Gastroesophageal sphincter (tissue), 3 donors: Measurements from ENCODE around the gene MSH3.

ENCODE experiments used
- CTCF ChIP-seq, 4 experiments: fragments of 200-600 bp in 2 of 4; fragments of 450-650 bp in 2 of 4; sonication (generic) in 1 of 4; IDR thresholded peaks; one replicate each; pipeline ENCODE4 v1.5.1; 2017 to 2019; ENCODE audit warnings: antibody characterized with exemption in 4 of 4, mild to moderate bottlenecking in 2 of 4, moderate library complexity in 2 of 4
- EP300 ChIP-seq: sonication (generic); formaldehyde crosslinking; IDR thresholded peaks from one replicate; pipeline ENCODE4 v1.6.1; 2017; ENCODE audit warnings: antibody characterized with exemption, mild to moderate bottlenecking
- POLR2A ChIP-seq, 2 donors: fragments of 450-650 bp; IDR thresholded peaks; one replicate each; pipeline ENCODE4 v1.6.1; 2017; ENCODE audit warnings: antibody characterized with exemption in 2 of 2, mild to moderate bottlenecking in 2 of 2, moderate library complexity in 1 of 2

GRCh38 chr5:80619086-80619485 is 35.4 kb upstream of the MSH3 start:
- TF ChIP-seq CTCF (IDR thresholded peaks at IDR 0.05) (no peak), EP300 (no peak), POLR2A (IDR thresholded peaks at IDR 0.05) (no peak)
